ENCODE data around the gene ROR1. TPM values are rescaled to one million over a fixed set of nuclear protein-coding genes. Genes with fewer than 3 reads are reported as not detected.
"Not testable (repeated sequence)": the region's sequence is repeated elsewhere in the genome, so short reads cannot be mapped to it uniquely, and the experiment has no call there.

ROR1 gene
- total and polyA plus RNA-seq, 2 of the 4 experiments (the other 2 are of a cell fraction) = 4.4 to 10.0 TPM

- TF ChIP-seq RFX5 (IDR thresholded peaks at IDR 0.05; ENCODE audit: low read depth, low read length) (no peak), MAZ (IDR thresholded peaks at IDR 0.05; ENCODE audit: borderline replicate concordance, low read depth, low read length) (no peak)
These were observed 449.7 kb downstream of the ROR1 start (continued) for GRCh38 chr1:64223329-64224151.

GRCh38 chr1:64224236-64224635 is 450.4 kb downstream of the ROR1 start:
- intact Hi-C loops (cut with micrococcal nuclease); H2BK15ac ChIP-seq (ENCODE audit: low read depth, low read length); H4K8ac ChIP-seq (ENCODE audit: low read depth in 2 of 2, low read length in 2 of 2); H3K79me1 ChIP-seq (ENCODE audit: low read depth in 1 of 2, low read length in 2 of 2); H4K20me1 ChIP-seq (ENCODE audit: insufficient read depth, low read length); H3K4me1 ChIP-seq (ENCODE audit: control insufficient read depth, insufficient read depth, low read length); H3K36me3 ChIP-seq (ENCODE audit: control insufficient read depth, insufficient read depth, low read length); H2BK120ac ChIP-seq (ENCODE audit: low read depth, low read length); dilution Hi-C loops (cut with HindIII; ENCODE audit: low sequenced_read_pairs, unreplicated experiment); DNase-seq; H3K18ac ChIP-seq (ENCODE audit: low read depth, low read length); H3K56ac ChIP-seq (ENCODE audit: extremely low read depth, insufficient read depth, low read length); H2AK9ac ChIP-seq (replicated peaks; ENCODE audit: low read depth, low read length, poor library complexity); H2AK5ac ChIP-seq (ENCODE audit: low read depth, low read length); H4K5ac ChIP-seq (ENCODE audit: low read depth, low read length); BruUV-seq (replicated peaks); H3K9me1 ChIP-seq (ENCODE audit: insufficient read depth, low read length); H3K9ac ChIP-seq (ENCODE audit: low read depth, low read length); ATAC-seq (ENCODE audit: low read depth); H3K9me3 ChIP-seq (ENCODE audit: control insufficient read depth, insufficient read depth, low read length); H3K14ac ChIP-seq (replicated peaks; ENCODE audit: low read depth, low read length); H4K91ac ChIP-seq (ENCODE audit: insufficient read depth, low read depth, low read length); CTCF ChIA-PET; H3K23ac ChIP-seq (ENCODE audit: low read depth, low read length); H3K27ac ChIP-seq (ENCODE audit: insufficient read depth, low read length); H3K4ac ChIP-seq (ENCODE audit: low read depth, low read length); H3K4me2 ChIP-seq (ENCODE audit: low read depth, low read length); H3K4me3 ChIP-seq (ENCODE audit: insufficient read depth, low read depth, low read length); H3K27me3 ChIP-seq (ENCODE audit: control insufficient read depth, insufficient read depth, low read length); H2BK20ac ChIP-seq (ENCODE audit: low read depth, low read length); POLR2A ChIA-PET (ENCODE audit: unreplicated experiment); in situ Hi-C loops (cut with MboI; ENCODE audit: low sequenced_read_pairs); H2AFZ ChIP-seq (replicated peaks; ENCODE audit: low read length, poor library complexity): not testable (repeated sequence)
- WGBS, 2 experiments (ENCODE audit: extremely low coverage in 2 of 2, insufficient read length in 1 of 2) = no CpG with 5 or more reads among the region's 7 CpGs
- peak overlapping the region; percentile 7 for H2BK5ac ChIP-seq (ENCODE audit: low read depth, low read length, poor library complexity, severe bottlenecking)
